Measurements from ENCODE around the gene ENTPD5.
"Not testable (repeated sequence)": the region's sequence is repeated elsewhere in the genome, so short reads cannot be mapped to it uniquely, and the experiment has no call there.

The ENTPD5 gene

GRCh38 chr14:73942180-73942579, 76.9 kb downstream of the ENTPD5 start:
- DNase-seq, result no peak

DNA sequence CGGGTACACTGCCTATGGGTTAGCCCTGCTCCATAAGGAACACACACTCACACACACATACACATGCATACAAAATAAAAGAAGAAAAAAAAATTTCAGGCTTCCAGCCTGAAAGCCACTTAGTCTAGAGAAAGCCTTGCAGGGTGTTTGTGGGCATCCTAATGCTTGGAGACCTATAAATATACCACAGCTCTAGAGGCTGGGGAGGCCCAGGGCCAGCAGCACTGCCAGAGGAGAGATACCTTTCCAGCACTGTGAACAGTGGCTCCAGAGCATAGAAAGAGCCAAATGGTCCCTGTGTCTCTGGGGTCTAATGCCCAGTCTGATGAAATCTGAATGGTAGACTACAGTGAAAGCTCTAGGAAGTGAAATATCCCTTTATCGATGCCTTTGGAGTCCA, 82.1 kb downstream of the ENTPD5 start:
- no peak for DNase-seq

DNA sequence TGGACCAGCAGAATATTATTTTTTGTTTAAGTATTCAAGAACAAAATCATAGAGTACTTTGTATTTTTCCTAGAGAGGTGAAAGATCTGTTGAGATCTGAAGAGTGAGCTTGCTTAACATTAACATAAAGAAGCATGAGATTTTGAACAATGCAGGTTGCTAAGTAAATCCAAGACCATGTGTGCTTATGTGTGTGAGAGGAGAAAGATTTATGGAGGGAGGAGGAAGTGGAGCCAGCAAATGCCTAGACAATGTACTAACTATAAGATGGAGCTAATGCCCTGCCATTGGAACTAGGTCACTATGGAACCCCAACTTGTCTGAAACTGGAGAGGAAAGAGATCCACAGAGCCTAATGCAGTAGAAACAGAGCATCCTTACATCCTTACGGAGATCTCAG, 82.5 kb downstream of the ENTPD5 start:
- no peak for DNase-seq

DNA sequence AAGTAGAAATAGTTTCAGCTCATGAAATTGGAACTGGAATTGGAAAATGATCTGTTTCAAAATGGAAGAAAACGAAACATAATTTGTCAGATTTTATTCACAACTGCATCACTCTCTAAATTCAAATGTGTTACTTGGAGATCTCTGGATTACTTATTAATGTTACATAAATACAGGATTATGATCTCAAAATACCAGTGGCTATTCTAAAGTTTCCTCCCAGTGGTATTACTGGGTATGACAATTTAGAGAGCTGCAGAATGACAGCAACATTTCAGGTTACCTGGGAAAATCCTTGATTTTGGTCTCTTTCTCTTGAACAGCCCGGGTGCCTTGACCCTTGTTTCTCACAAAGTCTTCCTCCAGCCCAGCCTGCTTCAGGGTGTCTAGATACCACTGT, 83.4 kb downstream of the ENTPD5 start:
- no peak for DNase-seq

- no peak for DNase-seq
Measured at GRCh38 chr14:73924337-73924736, 94.8 kb downstream of the ENTPD5 start.

DNA sequence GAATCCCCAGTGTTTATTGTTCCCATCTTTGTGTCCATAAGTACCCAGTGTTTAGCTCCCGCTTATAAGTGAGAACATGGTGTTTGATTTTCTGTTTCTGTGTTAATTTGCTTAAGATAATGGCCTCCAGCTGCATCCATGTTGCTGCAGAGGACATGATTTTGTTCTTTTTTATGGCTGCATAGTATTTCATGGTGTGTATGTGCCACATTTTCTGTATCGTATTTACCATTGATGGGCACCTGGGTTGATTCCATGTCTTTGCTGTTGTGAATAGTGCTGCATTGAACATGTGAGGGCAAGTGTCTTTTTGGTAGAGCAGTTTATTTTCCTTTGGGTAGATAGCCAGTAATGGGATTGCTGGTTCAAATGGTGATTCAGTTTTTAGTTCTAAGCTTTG, 99.6 kb downstream of the ENTPD5 start:
- DNase-seq, result not testable (repeated sequence)

- DNase-seq, result no peak
Measured at GRCh38 chr14:73916324-73916723, 102.8 kb downstream of the ENTPD5 start.

DNA sequence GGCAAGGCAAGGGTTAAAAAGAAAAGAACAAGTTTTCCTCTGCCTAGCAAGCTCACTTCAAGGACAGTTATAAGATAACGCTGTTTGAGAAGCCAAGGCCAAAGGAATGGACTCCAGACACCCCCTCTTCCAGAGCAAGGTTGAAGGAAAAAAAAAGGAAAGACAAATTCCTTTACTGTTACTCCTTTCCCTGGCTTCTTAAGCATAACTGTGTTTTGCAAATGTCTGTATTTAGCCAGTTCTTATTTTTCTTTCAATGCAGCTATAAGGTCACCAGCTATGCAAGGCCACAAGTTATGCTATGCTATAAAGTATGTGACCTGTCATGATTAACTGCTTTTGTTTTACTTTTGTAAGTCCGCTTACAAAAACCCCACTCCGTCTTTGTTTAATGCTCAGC, 105.8 kb downstream of the ENTPD5 start:
- DNase-seq, result no peak

GRCh38 chr14:73909681-73910080, 109.4 kb downstream of the ENTPD5 start:
- no peak for DNase-seq
